NCI-H2107 (cell line): ENCODE results near the gene TOMM7.
"Not testable (repeated sequence)": the region's sequence is repeated elsewhere in the genome, so short reads cannot be mapped to it uniquely, and the experiment has no call there.

ENCODE experiments used
- DNase-seq: peaks from one replicate; lab custom pipeline; 2025; lab: John Stamatoyannopoulos, UW

The TOMM7 gene

DNA sequence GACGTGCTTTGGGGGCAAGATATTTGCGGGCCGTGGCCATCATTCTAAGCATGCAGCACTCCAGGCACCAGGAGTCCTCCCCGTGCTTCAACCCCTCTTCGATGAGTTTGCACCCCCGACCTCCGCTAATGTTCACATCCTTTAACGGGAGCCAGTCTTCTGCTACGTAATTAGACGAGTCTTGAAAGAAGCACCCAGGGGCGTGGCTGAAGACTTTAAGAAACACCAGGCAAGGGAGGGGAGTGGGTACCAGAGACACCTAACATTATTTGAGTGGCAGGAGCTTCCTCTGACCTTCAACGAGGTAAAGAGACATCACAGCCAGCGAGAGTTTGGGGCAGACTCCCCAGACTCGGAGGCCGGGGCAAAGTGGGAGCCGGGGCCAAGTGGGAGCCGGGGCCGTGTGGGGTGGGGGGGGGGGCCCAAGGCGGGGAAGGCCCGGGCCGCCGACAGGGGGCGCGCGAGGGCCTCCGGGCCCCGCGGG, 31.1 kb upstream of the TOMM7 start:
- no peak for DNase-seq

DNA sequence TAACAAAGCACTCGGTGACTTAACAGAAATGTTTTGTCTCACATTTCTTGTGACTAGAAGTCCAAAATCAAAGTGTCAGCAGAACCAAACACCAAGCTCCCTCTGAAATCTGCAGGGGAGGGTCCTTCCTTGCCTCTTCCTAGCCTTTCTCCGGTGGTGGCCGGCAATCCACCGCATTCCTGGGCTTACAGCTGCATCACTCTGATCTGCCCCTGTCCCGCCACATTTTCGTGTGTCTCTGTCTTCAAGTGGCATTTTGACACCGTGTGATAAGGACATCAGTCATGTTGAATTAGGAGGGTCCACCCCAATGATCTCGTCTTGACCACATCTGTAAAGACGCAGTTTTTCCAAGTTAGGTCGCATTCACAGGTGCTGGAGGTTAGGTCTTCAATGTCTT, 30.5 kb upstream of the TOMM7 start:
- no peak for DNase-seq

DNA sequence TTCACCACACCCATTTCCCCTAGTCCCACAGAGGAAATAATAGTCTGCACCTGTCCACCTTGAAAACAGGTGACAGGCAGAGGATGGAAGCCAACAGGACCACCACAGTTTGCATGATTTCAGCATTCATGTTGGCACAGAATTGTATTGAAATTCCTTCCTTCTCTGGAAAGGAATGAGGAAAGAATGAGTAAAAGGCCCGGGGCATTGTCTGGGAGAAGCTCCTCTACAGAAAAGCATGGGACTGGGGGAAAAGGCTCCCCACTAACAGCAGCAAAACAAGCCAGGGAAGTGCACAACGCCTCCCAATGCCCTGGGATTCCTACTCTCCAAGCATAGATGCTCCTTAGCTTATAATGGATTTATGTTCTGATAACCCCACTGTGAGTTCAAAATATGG, 28.5 kb upstream of the TOMM7 start:
- DNase-seq, result no peak

DNA sequence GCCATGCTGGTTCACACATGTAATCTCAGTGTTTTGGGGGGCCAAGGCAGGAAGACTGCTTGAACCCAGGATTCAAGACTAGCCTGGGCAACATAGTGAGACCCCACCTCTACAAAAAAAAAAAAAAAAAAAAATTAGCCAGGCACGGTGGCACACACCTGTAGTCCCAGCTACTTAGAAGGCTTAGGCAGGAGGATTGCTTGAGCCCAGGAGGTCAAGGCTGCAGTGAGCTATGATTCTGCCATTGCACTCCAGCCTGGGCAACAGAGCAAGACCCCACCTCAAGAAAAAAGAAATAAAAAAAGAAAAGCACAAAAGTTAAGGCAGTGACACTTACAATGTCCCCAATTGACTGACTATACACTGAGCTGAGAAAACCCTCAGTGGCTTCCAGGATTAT, 27.7 kb upstream of the TOMM7 start:
- not testable (repeated sequence) for DNase-seq

DNA sequence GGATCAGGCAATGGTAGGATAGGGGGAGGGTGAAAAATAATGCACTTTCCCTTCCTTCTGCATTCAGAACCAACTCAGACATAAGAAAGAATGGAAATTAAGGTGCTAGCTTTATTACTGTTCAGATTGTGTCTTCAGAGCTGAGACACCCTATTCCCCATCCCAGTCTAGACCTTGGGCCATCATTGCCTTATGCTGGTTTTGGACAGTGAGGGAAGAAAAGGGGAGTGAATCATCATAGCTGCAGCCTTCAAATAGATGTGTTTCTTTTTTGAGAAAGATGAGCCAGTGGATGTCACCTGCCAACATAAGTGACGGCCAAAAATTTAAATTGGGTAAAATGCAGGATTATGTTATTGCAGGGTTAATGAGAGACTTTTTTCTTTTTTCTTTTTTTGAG, 27.0 kb upstream of the TOMM7 start:
- no peak for DNase-seq

DNA sequence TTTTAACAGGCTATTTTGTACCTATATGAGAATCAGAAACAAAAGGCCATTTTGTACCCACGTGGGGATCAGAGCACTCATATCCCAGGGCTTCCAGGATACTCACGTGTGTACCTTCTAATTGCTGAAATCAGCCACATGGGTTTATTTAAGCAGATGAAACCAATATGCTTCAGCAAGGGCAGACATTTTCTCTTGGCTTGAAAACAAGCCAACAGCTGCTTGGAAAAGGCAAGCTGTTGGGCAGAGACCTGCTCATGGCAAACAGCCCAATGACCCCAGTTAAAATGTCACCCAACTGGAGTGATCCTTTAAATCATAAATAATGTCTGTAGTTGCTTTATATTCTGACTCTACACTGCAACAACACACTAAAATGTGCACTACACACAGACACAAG, 26.5 kb upstream of the TOMM7 start:
- DNase-seq, result no peak

DNA sequence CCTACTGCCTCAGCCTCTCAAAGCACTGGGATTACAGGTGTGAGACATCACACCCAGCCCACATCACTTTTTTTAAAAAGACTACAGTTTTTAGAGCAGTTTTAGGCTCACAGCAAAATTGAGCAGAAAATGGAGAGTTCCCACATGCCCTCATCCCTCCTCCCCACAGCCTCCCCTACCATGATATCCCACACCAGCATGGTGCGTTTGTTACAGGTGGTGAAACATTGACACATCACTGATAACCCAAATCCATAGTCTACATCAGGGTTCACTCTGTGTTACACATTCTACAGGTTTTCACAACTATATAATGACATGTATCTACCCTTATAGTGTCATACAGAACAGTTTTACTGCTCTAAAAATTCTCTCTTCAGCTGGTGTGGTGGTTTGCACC, 24.3 kb upstream of the TOMM7 start:
- DNase-seq, result no peak

DNA sequence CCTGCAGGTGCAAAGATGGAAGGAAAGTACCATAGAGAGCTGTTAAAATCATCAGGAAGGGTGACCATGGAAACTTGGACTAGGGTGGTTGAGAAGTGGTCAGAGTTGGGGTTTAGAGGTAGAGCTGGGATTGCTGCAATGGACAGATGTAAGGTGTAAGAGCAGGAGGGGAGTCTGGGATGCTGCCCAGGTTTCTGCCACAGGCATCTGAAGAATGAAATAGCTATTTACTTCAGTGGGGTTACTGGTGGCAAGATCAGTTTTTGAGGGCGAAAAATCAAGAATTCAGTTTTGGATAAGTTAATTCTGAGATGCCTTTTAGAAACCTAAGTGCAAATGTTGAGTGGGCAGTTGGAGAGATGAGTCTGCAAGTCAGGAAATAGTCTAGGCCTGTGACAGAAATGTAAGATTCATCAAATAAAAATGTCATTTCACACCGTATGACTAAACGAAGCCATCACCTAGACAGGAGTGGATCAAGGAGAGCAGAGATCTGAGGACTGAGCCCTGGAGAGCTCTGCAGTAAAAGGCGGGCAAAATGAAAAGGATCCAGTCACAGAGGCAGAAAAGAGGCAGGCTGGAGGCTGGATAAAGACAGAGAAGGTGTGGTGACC, 22.7 kb upstream of the TOMM7 start:
- DNase-seq, result no peak

GRCh38 chr7:22843681-22844309, 21.1 kb upstream of the TOMM7 start:
- DNase-seq, result no peak

GRCh38 chr7:22842973-22843372, 20.3 kb upstream of the TOMM7 start:
- DNase-seq, result no peak

DNA sequence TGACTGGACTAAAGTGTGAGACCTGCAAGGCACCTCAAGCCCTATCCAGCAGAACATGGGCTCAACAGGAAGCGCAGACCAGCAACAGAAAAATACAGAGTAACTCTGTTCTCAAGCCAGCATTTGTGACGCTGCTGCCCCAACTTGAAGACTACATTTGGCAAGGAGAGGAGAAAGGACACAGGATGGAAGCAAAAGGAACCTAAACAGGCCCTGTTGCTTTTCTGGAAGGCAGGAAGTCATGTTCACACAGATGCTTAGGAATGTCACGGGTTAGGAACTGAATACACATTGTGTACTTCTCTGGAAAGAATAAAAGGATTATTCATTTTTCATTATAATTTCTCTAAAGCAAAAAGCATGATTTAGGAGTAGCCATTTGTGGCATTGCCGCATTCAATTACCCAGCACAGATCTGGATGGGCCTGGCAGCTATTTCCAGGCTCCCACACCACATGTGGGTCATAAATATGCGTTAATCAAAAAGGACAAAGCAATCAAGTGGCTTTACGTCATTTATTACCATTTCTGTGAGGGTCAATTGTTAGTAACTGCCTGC, 19.8 kb upstream of the TOMM7 start:
- no peak for DNase-seq

DNA sequence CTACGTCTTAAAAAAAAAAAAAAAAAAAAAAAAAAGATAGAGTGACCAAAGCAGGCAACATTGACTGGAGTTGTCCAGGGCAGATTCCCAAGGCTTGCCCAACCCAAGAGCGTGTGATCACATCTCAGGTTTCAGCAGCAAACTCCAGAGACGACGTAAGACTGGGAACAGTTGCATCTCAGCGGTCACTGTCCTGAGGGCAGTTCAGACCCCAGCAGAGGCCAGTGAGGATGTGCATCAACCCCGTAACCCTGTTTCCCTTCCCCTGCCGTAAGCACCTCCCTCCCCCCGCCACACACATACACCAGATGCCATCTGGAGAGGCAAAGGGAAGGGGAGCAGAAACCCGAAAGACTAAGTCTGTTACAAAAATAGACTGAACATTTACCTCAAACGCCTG, 19.3 kb upstream of the TOMM7 start:
- no peak for DNase-seq

DNA sequence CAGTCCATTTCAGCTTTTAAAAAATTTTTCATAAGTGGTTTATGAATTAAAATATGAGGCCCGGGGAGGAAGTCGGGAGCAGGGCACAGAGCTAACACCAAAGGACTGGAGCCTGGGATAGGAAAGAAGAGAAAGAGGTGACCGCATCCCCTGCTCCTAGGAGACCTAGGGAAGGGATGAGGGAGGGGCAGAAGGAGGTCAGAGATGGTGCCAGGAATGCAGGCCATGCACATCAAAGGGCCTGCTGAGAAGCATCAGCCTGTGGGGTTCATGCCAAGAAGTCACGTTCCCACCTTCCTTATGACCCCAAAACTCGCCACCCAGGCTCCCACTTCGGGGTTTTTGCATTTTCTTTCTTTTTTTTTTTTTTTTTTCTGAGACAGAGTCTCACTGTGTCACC, 14.7 kb upstream of the TOMM7 start:
- no peak for DNase-seq

DNA sequence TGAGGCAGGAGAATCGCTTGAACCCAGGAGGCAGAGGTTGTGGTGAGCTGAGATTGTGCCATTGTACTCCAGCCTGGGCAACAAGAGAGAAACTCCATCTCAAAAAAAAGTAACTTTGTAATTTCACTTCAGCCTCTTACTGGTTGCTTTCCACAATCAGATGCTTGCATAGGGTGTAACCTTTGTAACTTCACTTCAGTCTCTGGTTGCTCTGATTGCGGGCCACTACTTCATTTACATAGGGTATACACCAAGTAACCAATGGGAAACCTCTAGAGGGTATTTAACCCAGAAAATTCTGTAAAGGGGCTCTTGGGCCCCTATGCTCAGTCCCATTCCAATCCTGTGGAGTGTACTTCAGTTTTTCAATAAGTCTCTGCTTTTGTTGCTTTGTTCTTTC, 13.9 kb upstream of the TOMM7 start:
- not testable (repeated sequence) for DNase-seq

- DNase-seq, result no peak
Observed at GRCh38 chr7:22833957-22834356, 11.3 kb upstream of the TOMM7 start.

GRCh38 chr7:22833113-22833855, 10.6 kb upstream of the TOMM7 start:
- no peak for DNase-seq

DNA sequence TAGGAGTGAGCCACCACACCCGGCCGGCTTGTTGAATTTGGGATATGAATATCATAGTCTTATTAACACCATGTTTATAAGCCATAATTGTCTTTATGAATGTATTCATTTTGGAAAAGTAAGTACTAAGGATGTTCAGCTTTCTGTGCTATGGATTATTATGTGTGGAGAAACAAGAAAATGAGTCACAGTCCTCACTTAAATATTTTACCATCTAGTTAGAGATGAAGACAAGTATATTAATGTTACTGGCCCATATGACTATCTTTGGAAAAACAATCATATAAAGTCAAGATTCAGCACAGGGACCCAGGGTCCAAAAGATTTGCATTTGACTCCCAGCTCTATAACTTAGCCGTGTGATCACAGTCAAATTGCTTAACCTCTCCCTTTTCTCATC, 9.8 kb upstream of the TOMM7 start:
- no peak for DNase-seq

DNA sequence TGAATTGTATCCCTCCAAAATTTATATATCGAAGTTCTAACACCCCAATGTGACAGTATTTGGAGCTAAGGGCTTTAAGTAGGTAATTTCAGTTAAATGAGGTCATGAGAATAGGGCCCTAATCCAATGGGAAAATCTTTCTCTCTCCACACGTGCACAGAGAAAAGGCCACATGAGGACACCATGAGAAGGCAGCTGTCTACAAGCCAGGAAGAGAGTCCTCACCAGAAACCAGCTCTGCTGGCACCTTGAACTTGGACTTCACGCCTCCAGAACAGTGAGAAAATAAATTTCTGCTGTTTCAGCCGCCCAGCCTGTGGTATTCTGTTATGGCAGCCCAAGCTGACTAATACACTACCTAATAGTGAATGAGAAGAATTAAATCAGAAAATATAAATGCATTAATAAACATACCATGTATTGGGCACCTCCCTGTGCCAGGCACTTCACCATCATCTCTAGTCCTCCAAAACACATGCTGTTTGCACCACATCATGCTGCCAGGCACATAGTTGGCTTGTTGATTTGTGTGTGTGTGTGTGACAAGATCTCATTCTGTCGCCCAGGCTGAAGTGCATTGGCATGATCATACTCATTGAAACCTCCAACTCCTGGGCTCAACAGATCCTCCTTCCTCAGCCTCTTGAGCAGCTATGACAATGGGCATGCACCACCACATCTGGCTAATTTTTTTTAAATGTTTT, 9.1 kb upstream of the TOMM7 start:
- no peak for DNase-seq

- no peak for DNase-seq
Observed at GRCh38 chr7:22827563-22827962, 4.9 kb upstream of the TOMM7 start.

- no peak for DNase-seq
Observed at GRCh38 chr7:22826593-22826992, 3.9 kb upstream of the TOMM7 start.

GRCh38 chr7:22824760-22825159, 2.1 kb upstream of the TOMM7 start:
- no peak for DNase-seq

- DNase-seq, result no peak
Observed at GRCh38 chr7:22823142-22823497, 471 bp upstream of the TOMM7 start.
